GM21360 (cell line): ENCODE results near the gene RAB10.
"Not testable (repeated sequence)": the region's sequence is repeated elsewhere in the genome, so short reads cannot be mapped to it uniquely, and the experiment has no call there.

Experiments used
- ATAC-seq: cut with Tn5 transposase; IDR thresholded peaks from one replicate; pipeline ENCODE4 v1.9.1; 2021; ENCODE audit warnings: mild to moderate bottlenecking, moderate library complexity; ENCODE audit not compliant: unreplicated experiment

RAB10 gene

GRCh38 chr2:26033818-26034636, at the start of gene RAB10:
RAB10 (plus strand) TSS chr2:26034084; CDS start chr2:26034609, 525 bp downstream.
- ATAC-seq = peak; percentile 93

GRCh38 chr2:25988134-25988533, 45.8 kb upstream of the RAB10 start:
- ATAC-seq = no peak

GRCh38 chr2:25989154-25989553, 44.7 kb upstream of the RAB10 start:
- ATAC-seq = no peak

GRCh38 chr2:25991965-25992364, 41.9 kb upstream of the RAB10 start:
- ATAC-seq = no peak

- ATAC-seq = no peak
These were observed 41.3 kb upstream of the RAB10 start for GRCh38 chr2:25992556-25992955.

DNA sequence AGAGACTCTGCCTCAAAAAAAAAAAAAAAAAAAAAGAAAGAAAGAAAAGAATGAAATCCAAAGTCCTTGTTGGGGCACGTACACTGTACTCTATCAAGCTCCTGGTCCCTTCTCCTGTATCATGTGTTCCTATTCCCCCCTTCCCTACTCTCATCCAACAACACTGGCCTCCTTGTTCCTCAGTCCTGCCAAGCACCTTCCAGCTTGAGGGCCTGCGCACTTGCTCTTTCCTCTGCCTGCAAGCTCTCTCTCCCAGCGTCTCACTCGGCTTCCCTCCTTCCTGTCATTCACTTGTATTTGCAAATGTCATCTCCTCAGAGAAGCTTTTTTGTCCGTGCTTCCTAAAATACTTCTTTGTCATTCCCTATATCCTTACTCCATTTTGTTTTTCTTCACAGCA, 40.8 kb upstream of the RAB10 start:
- ATAC-seq = no peak

DNA sequence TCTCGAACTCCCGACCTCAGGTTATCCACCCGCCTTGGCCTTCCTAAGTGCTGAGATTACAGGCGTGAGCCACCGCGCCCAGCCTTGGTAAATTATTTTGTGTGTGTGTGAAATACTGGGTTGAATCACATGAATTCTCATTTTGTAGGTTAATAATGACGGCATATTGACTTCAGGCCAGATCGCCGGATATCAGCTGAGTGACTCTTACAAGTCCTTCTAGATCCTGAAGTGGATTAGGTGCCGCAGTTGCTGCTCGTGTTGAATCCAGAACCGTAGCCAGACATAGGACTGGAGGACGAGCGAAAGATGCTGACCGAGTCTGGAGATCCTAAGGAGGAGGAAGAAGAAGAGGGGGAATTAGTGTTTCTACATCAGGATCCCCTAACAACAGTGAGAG, 39.4 kb upstream of the RAB10 start:
- no peak for ATAC-seq

- ATAC-seq = no peak
These were observed 37.0 kb upstream of the RAB10 start for GRCh38 chr2:25996844-25997243.

GRCh38 chr2:25998816-25999383, 35.0 kb upstream of the RAB10 start:
- ATAC-seq = not testable (repeated sequence)

GRCh38 chr2:25999406-25999805, 34.5 kb upstream of the RAB10 start:
- ATAC-seq = not testable (repeated sequence)

GRCh38 chr2:26000561-26001082, 33.3 kb upstream of the RAB10 start:
- ATAC-seq = no peak

- ATAC-seq = no peak
These were observed 32.0 kb upstream of the RAB10 start for GRCh38 chr2:26001743-26002351.

DNA sequence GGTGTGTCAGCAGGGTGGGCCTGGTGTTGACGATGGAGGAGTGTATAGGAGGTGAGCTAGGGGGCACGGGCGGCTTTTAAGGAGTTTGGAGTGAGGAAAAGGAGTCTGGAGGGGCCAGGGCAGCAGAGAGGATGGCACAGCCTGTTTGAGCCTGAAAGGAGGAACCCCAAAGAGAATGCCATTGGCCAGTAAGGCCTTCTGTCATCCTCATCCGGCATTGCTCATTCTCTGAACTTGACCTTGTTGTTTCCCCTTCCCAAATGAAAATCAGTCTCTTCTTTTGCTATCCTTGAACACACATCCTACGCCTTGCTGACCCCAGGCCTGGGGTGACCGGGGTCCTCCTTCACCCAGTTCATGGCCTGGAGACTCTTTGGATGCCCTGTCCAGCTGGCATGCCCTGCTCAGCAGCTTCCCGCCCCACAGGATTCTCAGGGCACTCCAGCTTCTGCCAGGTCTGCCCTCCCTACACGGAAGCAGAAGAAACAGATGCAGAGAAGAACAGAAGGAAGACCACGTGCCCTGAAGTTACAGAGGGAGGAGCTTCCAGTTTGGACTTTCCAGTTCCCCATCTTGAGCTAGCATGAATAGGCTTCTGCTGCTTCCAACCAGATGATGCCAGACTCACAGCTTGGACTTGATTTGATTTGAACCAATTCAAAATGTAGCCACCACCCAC, 31.1 kb upstream of the RAB10 start:
- ATAC-seq = no peak

- ATAC-seq = no peak
These were observed 25.8 kb upstream of the RAB10 start for GRCh38 chr2:26008095-26008494.

DNA sequence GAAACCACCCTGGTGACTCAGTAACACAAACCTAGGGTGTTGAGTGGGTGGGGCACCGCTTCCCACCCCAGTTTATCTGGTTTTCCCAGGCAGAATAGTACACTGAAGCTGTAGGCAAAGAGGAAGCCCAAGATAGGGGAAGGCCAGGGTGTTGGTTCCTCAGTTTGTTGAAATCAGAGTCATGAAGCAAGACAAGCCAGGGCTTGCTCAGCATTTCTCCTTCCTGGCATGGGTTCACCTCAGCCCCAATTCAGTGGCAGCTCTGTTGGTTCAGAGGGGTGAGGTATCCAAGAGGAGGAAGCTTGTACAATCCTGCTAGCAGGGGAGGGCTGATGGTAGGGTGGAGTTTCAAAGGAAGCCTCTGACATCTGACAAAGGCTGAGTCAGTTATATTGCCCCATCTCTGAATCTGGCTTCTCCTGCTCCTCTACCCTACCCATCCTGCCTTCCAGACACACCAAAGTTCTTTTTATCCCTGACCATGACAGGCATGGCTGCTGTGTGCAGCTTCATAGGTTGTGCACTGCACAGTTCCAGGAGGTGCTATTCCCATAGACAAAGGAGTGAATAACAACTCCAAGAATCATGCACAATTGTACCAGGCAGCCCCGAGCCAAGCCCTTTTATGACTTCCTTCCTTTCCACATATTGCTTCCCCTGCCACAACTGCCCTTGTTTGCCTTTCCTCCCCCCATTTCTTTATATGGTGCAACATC, 24.9 kb upstream of the RAB10 start:
- ATAC-seq = no peak

DNA sequence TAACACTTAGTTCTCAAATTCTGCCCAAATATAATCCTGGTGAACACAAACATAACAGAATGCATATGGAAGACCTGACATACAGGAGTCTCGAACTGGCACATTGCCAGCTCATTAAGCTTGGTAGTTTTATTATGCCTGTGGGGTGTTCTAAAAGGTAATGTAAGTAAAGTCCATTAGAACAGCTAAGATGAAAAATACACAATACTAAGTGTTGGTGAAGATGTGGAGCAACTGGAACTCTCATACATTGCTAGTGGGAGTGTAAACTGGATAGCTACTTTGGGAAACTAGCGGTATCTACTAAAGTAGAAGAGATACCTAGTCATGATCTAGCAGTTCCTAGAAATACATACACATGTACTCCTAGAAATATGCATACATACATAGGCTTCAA, 24.3 kb upstream of the RAB10 start:
- no peak for ATAC-seq

- no peak for ATAC-seq
These were observed 22.9 kb upstream of the RAB10 start for GRCh38 chr2:26010943-26011342.

- no peak for ATAC-seq
These were observed 22.3 kb upstream of the RAB10 start for GRCh38 chr2:26011609-26011989.

DNA sequence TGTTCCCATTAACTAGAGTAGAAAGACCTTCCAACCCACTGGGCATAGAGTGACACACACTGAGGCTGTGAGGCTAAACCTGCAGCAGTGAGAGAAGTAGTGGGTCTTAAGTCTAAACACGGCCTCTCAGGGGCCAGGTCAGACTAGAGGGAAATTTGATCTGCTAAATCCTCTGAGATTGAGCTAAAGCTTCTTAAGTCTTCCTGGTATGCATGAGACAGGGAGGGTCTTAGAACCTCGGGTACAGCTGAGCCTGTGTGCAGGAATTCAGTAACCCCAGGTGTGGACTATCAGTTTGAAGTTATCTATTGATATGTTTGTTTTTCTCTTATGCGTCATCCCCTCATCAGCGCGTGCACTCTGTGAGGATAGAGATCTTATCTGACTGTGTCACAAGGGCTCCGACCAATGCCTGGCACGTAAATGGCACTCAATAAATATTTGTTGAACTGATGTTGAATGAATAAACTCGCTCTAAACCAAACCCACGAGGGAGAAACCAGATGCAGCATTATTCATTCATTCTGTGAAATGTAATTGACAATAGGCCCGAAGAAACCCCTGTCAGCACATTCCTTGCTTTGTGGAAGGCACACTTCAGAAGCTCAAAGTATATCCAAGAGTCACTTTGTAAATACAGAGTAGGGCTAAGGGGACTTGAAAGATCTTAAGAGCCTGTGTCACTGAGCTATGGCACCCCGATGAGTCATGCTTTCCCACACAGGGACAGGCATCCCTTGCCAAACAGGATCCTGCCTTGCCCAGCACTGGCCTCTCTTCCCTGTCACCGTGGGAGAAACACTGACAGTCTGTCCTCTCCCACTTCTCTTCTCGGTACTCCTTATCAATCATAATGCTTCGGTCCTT, 21.7 kb upstream of the RAB10 start:
- ATAC-seq = no peak

DNA sequence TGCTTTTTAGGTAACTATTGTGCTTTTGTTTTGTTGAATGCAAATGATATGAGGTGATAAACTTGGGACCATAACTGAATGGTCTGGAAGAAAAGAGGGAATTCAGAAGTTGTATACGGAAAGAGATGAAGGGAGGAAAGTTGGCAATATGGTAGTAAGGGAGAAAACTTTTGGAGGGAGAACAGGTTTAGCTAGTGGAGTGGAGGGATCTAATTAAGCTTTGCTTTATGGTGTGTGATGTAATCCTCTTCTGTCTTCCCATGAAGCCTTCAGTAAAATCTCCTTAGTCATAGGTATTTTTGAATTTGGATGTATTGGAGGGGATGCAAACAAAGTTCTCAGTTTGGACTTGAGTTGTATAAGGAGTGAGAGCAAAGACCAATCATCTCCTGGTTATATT, 20.2 kb upstream of the RAB10 start:
- ATAC-seq = no peak
